A549 (cell line): ENCODE data around the gene DGAT2. TPM values are rescaled to one million over a fixed set of nuclear protein-coding genes. Genes with fewer than 3 reads are reported as not detected.

ENCODE experiments used
- ATAC-seq, 2 experiments: fragments of 200-7000 bp in 1 of 2; fragments of >200 bp in 1 of 2; cut with Nextera tagmentation in 1 of 2; cut with Tn5 transposase in 1 of 2; 3 replicates each; pipeline versions ENCODE4 v1.8.0 to v1.9.1; 2018 to 2020; ENCODE audit warnings: mild to moderate bottlenecking in 1 of 2, moderate library complexity in 1 of 2
- CTCF ChIA-PET: fragments of 300-600 bp; sonication (Branson Sonifier 250); formaldehyde crosslinking; extraction: SDS; loops from one replicate; lab custom pipeline; 2021; ENCODE audit warnings: antibody characterized with exemption, inconsistent platforms; lab: Yijun Ruan, JAX
- POLR2A ChIA-PET: fragments of 350-600 bp; formaldehyde crosslinking; extraction: SDS; loops from one replicate; lab custom pipeline; 2021; ENCODE audit warnings: antibody characterized with exemption, inconsistent platforms; lab: Yijun Ruan, JAX
- DNase-seq, 2 experiments: peaks; one replicate each; pipeline versions ENCODE4 v3.0.0 to v3.0.0-alpha.2; 2011 to 2016; ENCODE audit warnings: low read depth in 1 of 2, low spot score in 1 of 2
- FAIRE-seq: peaks from 2 replicates; lab custom pipeline; 2011; peaks lifted over from hg19 to GRCh38; lab: Jason Lieb, UNC
- H3K27ac ChIP-seq, 2 experiments: fragments of >200 bp; sonication (Bioruptor Twin); formaldehyde crosslinking; 3 replicates each; pipeline ENCODE4 v1.5.1; 2016 to 2017
- H3K4me1 ChIP-seq: fragments of >200 bp; sonication (Bioruptor Twin); formaldehyde crosslinking; 3 replicates; pipeline ENCODE4 v1.6.1; 2016
- H3K4me2 ChIP-seq: fragments of >200 bp; sonication (Bioruptor Twin); formaldehyde crosslinking; 3 replicates; pipeline ENCODE4 v1.6.1; 2016
- H3K4me3 ChIP-seq: fragments of >200 bp; sonication (Bioruptor Twin); formaldehyde crosslinking; 3 replicates; pipeline ENCODE4 v1.5.1; 2016
- H3K9me3 ChIP-seq: fragments of >200 bp; sonication (Bioruptor Twin); formaldehyde crosslinking; 3 replicates; pipeline ENCODE4 v1.6.1; 2016
- BCL3 ChIP-seq: fragments of >200 bp; sonication (Bioruptor Twin); formaldehyde crosslinking; IDR thresholded peaks from 3 replicates; pipeline ENCODE4 v1.6.1; 2016
- BHLHE40 ChIP-seq: IDR thresholded peaks from 2 replicates; pipeline ENCODE4 v1.6.1; 2012; ENCODE audit warnings: low read depth, low read length, inconsistent platforms
- CBX8 ChIP-seq: fragments of 200-600 bp; sonication (generic); IDR thresholded peaks from 2 replicates; pipeline ENCODE4 v1.6.1; 2016
- CEBPB ChIP-seq, 2 experiments: fragments of >200 bp in 1 of 2; sonication (Bioruptor Twin) in 1 of 2; formaldehyde crosslinking in 1 of 2; IDR thresholded peaks; 2 replicates each; pipeline ENCODE4 v1.6.1; 2012 to 2016
- CHD2 ChIP-seq: fragments of 150-350 bp; IDR thresholded peaks from 2 replicates; pipeline ENCODE4 v1.6.1; 2014; ENCODE audit warnings: low read length; ENCODE audit not compliant: partially characterized antibody
- CTCF ChIP-seq: fragments of >200 bp; sonication (Bioruptor Twin); formaldehyde crosslinking; IDR thresholded peaks from 3 replicates; pipeline ENCODE4 v1.5.1; 2016
- E2F6 ChIP-seq: IDR thresholded peaks from 2 replicates; pipeline ENCODE4 v1.6.1; 2012; ENCODE audit warnings: low read depth, borderline replicate concordance
- ESRRA ChIP-seq: fragments of 150-350 bp; IDR thresholded peaks from 2 replicates; pipeline ENCODE4 v1.6.1; 2014; ENCODE audit warnings: mild to moderate bottlenecking, low read length, borderline replicate concordance
- FOSB ChIP-seq: fragments of 250-450 bp; sonication (Bioruptor Pico); IDR thresholded peaks from 2 replicates; pipeline ENCODE4 v1.5.0; 2020; ENCODE audit warnings: mild to moderate bottlenecking, moderate library complexity
- FOSL2 ChIP-seq, 2 experiments: fragments of 450-650 bp in 1 of 2; fragments of >200 bp in 1 of 2; sonication (Bioruptor Twin) in 1 of 2; formaldehyde crosslinking; IDR thresholded peaks; 2 replicates each; pipeline versions ENCODE4 v1.5.0 to v1.6.1; 2016 to 2020; ENCODE audit warnings: mild to moderate bottlenecking in 1 of 2, moderate library complexity in 1 of 2
- GATA3 ChIP-seq: IDR thresholded peaks from 2 replicates; pipeline ENCODE4 v1.6.1; 2012; ENCODE audit warnings: borderline replicate concordance
- HDAC2 ChIP-seq: fragments of 200-600 bp; sonication (generic); IDR thresholded peaks from 2 replicates; pipeline ENCODE4 v1.6.1; 2016
- HEYL ChIP-seq: fragments of 250-450 bp; sonication (Bioruptor Pico); IDR thresholded peaks from 2 replicates; pipeline ENCODE4 v1.8.0; 2021; ENCODE audit warnings: mild to moderate bottlenecking, moderate library complexity
- HOXB13 ChIP-seq: fragments of 250-450 bp; sonication (Bioruptor Pico); IDR thresholded peaks from 2 replicates; pipeline ENCODE4 v1.5.0; 2020; ENCODE audit warnings: low read depth, mild to moderate bottlenecking, moderate library complexity
- JUN ChIP-seq, 2 experiments: fragments of >200 bp; sonication (Bioruptor Twin); formaldehyde crosslinking; IDR thresholded peaks; 2 replicates in 1 of 2; 3 replicates in 1 of 2; pipeline ENCODE4 v1.6.1; 2016 to 2017
- JUNB ChIP-seq: fragments of >200 bp; sonication (Bioruptor Twin); formaldehyde crosslinking; IDR thresholded peaks from 2 replicates; pipeline ENCODE4 v1.6.1; 2016
- KDM5A ChIP-seq: fragments of 200-600 bp; sonication (generic); IDR thresholded peaks from 2 replicates; pipeline ENCODE4 v1.6.1; 2016; ENCODE audit warnings: antibody characterized with exemption, mild to moderate bottlenecking
- PHF8 ChIP-seq: fragments of 200-600 bp; sonication (generic); IDR thresholded peaks from 2 replicates; pipeline ENCODE4 v1.6.1; 2016; ENCODE audit warnings: low read depth, mild to moderate bottlenecking, antibody characterized with exemption, moderate library complexity, borderline replicate concordance
- POLR2A ChIP-seq: IDR thresholded peaks from 2 replicates; pipeline ENCODE4 v1.6.1; 2012; ENCODE audit warnings: mild to moderate bottlenecking, low read length
- POLR2AphosphoS2 ChIP-seq: conservative IDR thresholded peaks from 2 replicates; pipeline ENCODE4 v1.6.1; 2012; ENCODE audit warnings: low read length, improper control_type of control experiment, inconsistent platforms
- RARB ChIP-seq: fragments of 250-450 bp; sonication (Bioruptor Pico); IDR thresholded peaks from 2 replicates; pipeline ENCODE4 v1.8.0; 2021; ENCODE audit warnings: mild to moderate bottlenecking, moderate library complexity
- REST ChIP-seq: fragments of 200-600 bp; sonication (generic); IDR thresholded peaks from 2 replicates; pipeline ENCODE4 v1.6.1; 2016; ENCODE audit warnings: antibody characterized with exemption, mild to moderate bottlenecking, moderate library complexity
- RNF2 ChIP-seq: fragments of 200-600 bp; sonication (generic); IDR thresholded peaks from 2 replicates; pipeline ENCODE4 v1.6.1; 2016; ENCODE audit warnings: low read depth, mild to moderate bottlenecking, antibody characterized with exemption, moderate library complexity, borderline replicate concordance
- SMC3 ChIP-seq: fragments of >200 bp; sonication (Bioruptor Twin); formaldehyde crosslinking; IDR thresholded peaks from 3 replicates; pipeline ENCODE4 v1.6.1; 2018; ENCODE audit warnings: inconsistent platforms
- TP53 ChIP-seq: fragments of 250-450 bp; sonication (Bioruptor Pico); IDR thresholded peaks from 2 replicates; pipeline ENCODE4 v1.5.0; 2021; ENCODE audit warnings: mild to moderate bottlenecking, moderate library complexity
- ZC3H11A ChIP-seq: fragments of 450-650 bp; IDR thresholded peaks from 2 replicates; pipeline ENCODE4 v1.6.1; 2014; ENCODE audit warnings: antibody characterized with exemption, mild to moderate bottlenecking
- ZSCAN20 ChIP-seq: fragments of 250-450 bp; sonication (Bioruptor Pico); IDR thresholded peaks from 2 replicates; pipeline ENCODE4 v1.8.0; 2022; ENCODE audit warnings: mild to moderate bottlenecking, moderate library complexity
- WGBS: methylation state at CpG from one replicate; pipeline ENCODE4 v1.1.6; 2017; ENCODE audit errors: missing lambda C conversion rate; 5-methylcytosine and 5-hydroxymethylcytosine counted together
- polyA plus RNA-seq, 4 experiments: library from polyadenylated mRNA; depleted of rRNA in 3 of 4; stranded (reverse); fragments of >200 nt; fragmentation: RNase III in 1 of 4; extraction: RNeasy Plus Mini Kit Qiagen cat#74134 plus additional on column Dnase treatment in 1 of 4; gene quantifications; 2 replicates in 3 of 4; 3 replicates in 1 of 4; pipeline ENCODE4 v1.2.3, GENCODE V29; 2011 to 2017

DGAT2 gene
- polyA plus RNA-seq, 2 of the 4 experiments (the other 2 are of a cell fraction): 1.6 to 1.9 TPM

GRCh38 chr11:75766443-75767227 is 1.9 kb upstream of the DGAT2 start:
- TF ChIP-seq GATA3: no peak
- TF ChIP-seq TP53 (CRISPR knock-in tag): no peak
- no peak for TF ChIP-seq ESRRA
- no peak for TF ChIP-seq RNF2
- no peak for TF ChIP-seq CBX8
- no peak for TF ChIP-seq E2F6
- TF ChIP-seq RARB (CRISPR knock-in tag): no peak
- no peak for TF ChIP-seq SMC3
- TF ChIP-seq HEYL (CRISPR knock-in tag): no peak
- TF ChIP-seq CTCF: no peak
- TF ChIP-seq CEBPB (IDR thresholded peaks at IDR 0.05): no peak
- no peak for TF ChIP-seq POLR2A
- no peak for TF ChIP-seq FOSB (CRISPR knock-in tag)
- TF ChIP-seq ZC3H11A: no peak
- TF ChIP-seq KDM5A: no peak
- TF ChIP-seq JUN (IDR thresholded peaks at IDR 0.05): no peak
- no peak for TF ChIP-seq FOSL2 (IDR thresholded peaks at IDR 0.05)
- TF ChIP-seq FOSL2 (CRISPR knock-in tag; IDR thresholded peaks at IDR 0.05): no peak
- no peak for TF ChIP-seq PHF8
- TF ChIP-seq ZSCAN20: no peak
- Histone ChIP-seq H3K4me3 (no peak overlapping the region), H3K4me1 (peaks cover 20% of the 10 kb centered on the region; the same call in 2 of the 3 replicates), H3K4me2 (no peak overlapping the region), H3K9me3 (no peaks in the 10 kb centered on the region), H3K27ac (no peak overlapping the region)
- no peak for ATAC-seq
- WGBS: 86% methylated on average over 4 of the region's 4 CpGs
- CTCF ChIA-PET: no interaction called here
- no peak for DNase-seq
- POLR2A ChIA-PET: no interaction called here
- FAIRE-seq: no peak

- POLR2A ChIA-PET: no interaction called here
- Histone ChIP-seq H3K27ac (no peak overlapping the region), H3K4me3 (no peak overlapping the region), H3K9me3 (no peaks in the 10 kb centered on the region), H3K4me1 (peaks cover 20% of the 10 kb centered on the region; the same call in 2 of the 3 replicates), H3K4me2 (no peak overlapping the region)
- no peak for DNase-seq
- TF ChIP-seq HOXB13 (CRISPR knock-in tag) (no peak), JUNB (no peak), BCL3 (no peak), ESRRA (no peak), HDAC2 (no peak), CHD2 (no peak), POLR2AphosphoS2 (no peak), REST (no peak), BHLHE40 (no peak)
- 94% methylated on average over 6 of the region's 6 CpGs for WGBS
- CTCF ChIA-PET: no interaction called here
- ATAC-seq: no peak
- FAIRE-seq: no peak
These were observed 1.4 kb upstream of the DGAT2 start for GRCh38 chr11:75767228-75767572.
